NCI-H526 (cell line): ENCODE results near the gene VASN.

Source experiments
- DNase-seq, 2 experiments: peaks; one replicate each; lab custom pipeline; 2025; lab: John Stamatoyannopoulos, UW

VASN gene

DNA sequence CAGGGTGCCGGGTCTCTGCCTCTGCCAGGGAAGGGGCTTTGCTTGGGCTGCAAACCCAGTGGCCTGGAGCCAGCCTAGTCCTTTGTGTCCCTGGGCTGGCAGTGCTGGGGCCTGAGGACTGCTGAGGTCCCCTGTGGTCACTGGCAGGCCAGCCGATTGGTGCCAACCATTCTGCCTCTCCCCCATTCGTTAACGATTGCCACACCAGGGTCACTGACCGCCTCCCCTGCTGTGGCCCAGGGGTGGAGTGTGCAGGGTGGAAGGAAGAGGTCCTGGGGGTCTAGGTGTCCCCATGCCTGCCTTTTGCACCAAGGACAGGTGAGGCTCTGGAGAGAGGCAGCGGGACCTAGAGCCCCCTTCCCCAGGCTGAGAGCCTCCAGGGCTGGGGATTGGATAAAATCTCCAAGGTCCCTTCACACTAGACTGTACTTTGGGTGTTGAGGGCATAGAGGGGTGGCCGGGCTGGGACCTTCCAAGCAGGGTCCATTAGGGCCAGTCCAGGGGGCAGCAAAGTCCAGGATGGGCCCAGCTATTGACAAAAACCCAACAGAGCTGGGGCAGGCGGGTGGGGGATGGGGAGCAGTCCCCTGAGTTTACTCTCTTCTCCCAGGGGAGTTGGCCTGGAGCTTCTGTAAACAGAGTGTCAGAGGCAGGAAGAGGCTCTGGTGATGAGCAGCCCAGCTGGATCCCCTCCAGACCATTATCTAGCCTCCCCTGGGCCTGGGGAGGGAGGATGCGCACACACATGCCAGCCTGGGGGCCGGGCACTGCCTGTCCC, 1.1 kb downstream of the VASN start:
- DNase-seq = peak; percentile 60 to 93

DNA sequence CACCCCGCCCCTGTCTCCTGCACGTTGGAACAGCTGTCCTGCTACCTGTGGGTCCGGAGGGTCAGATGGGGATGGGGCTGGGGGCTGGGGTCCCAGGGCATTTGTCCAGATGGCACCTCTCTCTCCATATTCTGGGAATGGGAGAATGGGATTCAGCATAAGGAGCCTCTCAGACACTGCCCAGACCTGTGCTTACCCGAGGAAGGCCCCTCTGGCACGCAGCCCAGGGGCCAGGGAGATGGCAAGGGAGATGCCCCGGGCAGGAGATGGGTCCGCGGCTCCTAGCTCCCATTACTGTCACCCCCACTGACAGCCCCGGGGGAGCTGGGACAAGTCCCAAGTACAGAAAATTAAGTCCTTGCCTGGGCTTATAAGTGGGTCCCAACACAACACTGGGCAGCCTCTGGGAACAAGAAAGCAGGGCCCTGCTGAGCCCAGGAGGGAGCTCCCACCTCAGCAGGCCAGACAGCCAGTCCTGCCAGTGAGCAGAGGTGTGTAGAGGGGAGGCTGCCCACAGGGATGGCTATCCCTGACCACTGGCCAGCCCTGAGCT, 1.8 kb downstream of the VASN start:
- no peak for DNase-seq

DNA sequence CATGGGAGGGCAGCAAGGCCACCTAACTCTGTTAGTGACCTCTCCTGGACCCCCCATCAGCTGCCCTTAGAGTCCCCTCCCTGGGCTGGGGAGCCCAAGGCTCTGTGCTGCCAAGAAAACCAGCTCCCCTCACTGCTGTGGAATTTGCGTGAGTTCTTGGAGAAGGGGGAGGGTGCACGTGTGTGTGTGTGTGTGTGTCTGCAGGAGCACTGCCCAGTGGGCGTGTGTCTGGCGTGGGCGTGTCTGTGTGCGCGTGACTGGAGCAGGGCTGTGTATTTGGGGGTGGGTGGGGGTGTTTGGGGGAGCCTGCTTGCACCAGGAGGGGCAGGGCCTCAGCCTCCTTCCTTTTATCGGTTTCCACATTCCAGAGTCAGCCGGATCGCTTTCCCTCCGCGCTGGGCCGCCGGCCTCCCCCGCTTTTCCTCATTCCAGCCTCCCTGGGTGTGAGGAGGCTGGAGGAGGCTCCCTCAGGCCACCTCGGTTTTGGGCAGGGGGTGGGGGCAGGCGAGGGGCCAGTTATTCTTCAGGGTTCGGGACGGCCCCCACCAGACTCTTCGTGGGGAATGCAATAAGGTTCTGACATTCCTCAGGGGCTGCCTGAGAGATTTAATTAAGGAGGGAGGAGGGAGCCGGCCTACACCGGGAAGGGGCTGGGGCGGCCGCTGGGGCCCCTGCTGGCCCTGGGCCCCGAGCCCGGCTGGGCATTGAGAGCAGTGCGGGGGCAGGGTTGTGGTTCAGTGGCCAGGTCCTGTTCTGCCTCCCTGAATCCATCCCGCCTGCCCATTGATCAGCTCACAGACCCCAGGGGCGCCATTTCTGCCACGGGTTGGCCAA, 2.5 kb downstream of the VASN start:
- no peak for DNase-seq

DNA sequence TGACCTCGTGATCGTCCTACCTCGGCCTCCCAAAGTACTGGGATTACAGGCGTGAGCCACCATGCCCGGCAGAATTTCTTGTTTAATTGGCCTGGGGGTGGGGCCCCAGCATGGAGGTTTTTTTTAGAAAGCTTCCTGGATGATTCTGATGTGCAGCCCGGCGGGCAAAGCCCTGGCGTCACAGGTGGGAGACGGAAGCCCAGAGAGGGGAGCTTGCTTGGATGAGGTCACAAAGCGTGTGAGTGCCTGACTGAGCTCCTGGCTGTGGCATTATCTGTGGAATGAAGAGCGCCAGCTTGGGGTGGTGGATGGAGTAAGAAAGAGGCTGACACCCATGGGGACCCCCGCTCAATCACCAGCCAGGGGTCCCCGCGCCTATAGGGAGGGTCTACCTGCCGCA, 4.1 kb downstream of the VASN start:
- DNase-seq = no peak

DNA sequence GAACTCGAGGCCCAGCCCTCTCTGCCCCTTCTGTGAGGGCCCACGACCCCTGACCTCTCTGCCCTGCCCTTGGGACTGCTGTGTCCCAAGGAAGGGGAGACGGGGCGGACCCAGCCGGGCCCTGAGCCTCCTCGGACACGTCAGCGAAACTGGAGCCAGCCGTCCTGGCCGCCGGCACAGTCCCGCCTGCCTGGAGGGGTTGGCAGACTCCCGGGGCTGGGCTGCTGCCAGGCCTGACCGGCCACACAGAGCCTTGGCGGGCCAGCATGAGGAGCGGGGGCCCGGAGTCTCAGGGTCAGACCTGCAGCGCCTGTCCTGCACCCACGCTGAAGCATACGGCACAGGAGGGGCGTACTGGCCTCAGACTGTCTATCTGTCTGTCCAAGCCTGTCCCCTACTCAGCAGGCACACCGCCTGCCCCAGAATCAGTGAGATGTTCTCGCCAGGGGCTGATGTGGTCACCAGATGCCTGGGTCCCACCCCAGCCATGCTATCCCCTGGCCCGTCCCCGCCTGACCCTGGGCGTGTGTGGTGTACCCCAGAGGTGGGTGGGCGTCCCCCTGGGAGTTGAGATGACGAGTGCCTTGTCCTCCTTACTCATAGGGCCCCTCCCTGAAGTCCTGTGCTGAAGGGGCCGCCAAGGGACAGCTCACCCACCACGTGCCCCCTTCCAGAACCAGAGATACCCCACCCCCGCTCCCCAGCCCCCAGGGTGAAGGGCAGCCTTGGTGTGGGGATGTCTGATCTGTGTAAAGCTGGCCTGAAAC, 4.7 kb downstream of the VASN start:
- no peak for DNase-seq

DNA sequence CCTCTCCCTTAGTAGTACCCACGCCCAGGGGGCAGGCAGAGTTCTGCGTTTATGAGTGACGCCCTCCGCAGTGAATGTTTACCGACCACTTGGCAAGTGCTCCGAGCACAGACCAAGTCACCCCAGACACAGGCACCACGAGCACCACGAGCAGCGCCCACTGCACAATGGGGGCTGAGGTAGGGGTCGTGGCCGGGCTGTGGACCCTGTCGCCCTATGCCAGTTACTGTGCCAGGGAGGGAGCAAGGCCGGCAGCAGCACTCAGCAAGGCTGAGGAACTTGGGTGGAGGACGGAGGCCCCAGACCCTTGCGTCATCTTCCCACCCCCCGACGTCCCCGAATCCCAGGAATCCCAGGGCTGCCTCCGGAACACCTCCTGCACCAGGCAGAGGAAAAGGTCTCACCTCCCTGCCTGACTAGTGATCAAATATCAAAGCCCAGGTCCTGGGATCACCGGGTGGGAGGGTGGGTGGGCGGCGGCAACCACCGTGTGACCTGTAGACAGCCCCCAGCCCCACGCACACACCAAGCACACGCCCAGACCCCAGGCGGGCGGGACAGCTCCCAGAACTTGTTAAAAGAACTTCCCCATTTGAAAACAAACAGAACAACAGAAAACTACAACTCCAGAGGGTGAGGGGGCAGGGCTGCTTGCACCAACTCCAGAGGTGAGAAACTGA, 5.4 kb downstream of the VASN start:
- no peak for DNase-seq

DNA sequence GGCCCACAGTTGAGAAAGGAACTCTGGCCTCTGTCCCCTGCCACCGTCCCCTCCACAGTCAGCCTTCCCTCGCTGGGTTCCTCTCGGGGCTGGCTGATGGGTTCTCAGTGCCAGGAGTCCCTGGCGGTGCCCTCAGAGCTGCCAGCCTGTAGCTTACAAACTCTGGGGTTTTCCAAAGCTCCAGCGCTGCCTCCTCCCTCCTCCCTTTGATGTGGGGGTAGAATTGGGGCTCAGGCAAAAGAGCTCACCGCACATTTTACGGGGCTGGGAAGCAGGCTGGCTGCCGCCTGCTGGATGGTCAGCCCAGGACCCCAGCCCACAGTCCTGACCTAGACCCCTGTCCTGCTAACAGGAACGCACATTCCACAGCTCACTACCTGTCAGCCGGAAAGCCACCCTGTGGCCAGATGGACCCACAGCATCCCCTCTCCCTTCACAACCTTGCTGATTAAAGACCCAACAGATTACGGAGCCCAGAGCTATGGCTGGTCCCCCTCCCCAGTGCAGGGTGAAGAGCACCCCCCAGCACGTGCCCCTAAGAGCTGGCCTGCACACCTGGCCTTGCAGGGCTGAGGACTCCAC, 6.0 kb downstream of the VASN start:
- no peak for DNase-seq

DNA sequence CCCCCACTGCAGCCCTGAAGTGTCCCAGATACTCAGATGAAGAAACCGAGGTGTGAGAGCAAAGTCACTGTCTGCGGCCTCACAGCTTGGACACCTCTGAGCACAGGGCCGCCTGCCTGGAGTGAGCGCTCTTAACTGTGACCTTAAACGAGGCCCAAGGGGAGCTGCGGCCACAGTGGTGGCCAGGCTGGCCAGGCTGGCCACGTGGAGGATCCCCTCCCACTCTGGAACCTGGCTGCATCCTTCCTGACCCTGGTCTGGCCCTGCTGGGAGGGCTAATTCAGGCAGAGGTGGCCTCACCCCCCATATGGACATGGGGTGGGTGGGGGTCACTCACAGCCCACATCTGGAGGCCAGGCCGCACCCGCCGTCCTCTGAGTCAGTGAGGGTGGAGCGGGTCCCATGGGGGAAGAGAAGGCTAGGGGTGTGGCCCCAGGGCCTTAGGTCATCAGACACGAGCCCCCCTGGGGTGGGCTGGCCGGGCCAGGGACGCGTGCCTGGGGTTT, 6.6 kb downstream of the VASN start:
- no peak for DNase-seq

DNA sequence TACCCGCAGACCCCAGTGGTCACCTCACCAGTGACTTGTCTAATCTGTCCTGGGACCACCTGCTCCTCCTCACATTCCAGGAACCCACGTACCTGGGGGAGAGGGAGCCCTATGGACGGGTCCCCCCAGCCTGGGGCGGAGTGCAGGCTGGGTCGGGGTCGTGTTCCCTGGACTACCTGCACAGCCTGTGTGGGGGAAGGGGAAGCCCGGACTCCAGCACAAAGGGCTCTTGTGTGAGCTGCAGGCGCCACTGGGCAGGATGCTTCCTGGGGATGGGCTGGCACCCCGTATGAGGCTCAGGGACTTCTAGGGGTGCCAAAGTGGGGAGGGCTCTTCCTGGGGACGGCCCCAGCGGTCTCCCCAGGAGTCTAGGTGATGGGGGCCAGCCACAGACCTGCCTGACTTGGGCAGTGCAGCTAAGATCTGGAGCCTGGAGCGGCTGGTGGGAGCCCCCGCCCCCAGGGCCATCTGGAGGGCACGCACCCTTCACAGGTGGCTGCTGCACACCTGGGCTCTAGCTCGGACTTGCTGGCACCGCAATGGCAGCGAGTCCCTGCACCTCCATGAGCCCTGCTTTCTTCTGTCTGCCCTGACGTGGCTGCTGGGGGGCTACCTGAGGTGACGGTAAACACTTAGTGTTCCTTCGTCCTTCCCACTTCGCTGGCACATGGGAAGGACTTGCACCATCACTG, 7.5 kb downstream of the VASN start:
- DNase-seq = peak in 1 of 2 experiments; percentile 59

DNA sequence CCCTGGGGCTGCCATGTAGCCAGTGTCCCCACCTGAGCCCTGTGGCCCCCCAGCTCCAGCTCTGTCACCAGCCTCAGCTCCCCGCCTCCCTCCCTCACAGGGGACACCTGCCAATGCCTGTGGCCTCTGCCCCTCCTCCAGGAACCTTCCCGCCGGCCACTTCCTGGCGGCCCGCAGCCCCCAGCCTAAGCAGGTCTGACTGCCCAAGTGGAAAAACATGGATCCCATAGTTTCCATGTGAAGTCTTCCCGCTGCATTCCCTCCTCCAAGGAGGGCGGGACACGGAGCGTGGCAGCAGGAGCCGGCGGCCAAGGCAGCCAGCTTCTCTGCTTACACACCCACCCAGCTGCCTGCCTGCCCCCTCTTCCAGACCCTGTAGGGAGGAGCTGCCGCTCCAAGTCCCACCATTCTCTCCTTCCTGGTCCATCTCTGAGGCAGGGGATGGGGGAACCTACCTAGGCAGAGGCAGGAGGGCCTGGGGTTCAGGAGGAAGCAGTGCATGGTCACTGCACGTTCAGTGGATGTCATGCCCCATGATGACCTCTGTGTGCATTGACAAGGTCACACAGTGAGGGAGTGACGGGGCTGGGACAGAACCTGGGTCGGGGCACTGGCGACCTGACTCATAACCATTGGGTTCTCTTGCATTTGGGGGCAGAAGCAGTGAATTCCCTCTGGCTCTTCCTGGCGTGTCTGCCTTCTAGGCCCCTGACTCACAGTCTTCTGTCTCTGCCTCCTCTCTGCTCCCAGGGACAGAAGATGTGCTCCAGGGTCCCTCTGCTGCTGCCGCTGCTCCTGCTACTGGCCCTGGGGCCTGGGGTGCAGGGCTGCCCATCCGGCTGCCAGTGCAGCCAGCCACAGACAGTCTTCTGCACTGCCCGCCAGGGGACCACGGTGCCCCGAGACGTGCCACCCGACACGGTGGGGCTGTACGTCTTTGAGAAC, 8.7 kb downstream of the VASN start:
- DNase-seq = no peak

DNA sequence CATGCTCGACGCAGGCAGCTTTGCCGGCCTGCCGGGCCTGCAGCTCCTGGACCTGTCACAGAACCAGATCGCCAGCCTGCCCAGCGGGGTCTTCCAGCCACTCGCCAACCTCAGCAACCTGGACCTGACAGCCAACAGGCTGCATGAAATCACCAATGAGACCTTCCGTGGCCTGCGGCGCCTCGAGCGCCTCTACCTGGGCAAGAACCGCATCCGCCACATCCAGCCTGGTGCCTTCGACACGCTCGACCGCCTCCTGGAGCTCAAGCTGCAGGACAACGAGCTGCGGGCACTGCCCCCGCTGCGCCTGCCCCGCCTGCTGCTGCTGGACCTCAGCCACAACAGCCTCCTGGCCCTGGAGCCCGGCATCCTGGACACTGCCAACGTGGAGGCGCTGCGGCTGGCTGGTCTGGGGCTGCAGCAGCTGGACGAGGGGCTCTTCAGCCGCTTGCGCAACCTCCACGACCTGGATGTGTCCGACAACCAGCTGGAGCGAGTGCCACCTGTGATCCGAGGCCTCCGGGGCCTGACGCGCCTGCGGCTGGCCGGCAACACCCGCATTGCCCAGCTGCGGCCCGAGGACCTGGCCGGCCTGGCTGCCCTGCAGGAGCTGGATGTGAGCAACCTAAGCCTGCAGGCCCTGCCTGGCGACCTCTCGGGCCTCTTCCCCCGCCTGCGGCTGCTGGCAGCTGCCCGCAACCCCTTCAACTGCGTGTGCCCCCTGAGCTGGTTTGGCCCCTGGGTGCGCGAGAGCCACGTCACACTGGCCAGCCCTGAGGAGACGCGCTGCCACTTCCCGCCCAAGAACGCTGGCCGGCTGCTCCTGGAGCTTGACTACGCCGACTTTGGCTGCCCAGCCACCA, 9.7 kb downstream of the VASN start:
- DNase-seq = no peak

DNA sequence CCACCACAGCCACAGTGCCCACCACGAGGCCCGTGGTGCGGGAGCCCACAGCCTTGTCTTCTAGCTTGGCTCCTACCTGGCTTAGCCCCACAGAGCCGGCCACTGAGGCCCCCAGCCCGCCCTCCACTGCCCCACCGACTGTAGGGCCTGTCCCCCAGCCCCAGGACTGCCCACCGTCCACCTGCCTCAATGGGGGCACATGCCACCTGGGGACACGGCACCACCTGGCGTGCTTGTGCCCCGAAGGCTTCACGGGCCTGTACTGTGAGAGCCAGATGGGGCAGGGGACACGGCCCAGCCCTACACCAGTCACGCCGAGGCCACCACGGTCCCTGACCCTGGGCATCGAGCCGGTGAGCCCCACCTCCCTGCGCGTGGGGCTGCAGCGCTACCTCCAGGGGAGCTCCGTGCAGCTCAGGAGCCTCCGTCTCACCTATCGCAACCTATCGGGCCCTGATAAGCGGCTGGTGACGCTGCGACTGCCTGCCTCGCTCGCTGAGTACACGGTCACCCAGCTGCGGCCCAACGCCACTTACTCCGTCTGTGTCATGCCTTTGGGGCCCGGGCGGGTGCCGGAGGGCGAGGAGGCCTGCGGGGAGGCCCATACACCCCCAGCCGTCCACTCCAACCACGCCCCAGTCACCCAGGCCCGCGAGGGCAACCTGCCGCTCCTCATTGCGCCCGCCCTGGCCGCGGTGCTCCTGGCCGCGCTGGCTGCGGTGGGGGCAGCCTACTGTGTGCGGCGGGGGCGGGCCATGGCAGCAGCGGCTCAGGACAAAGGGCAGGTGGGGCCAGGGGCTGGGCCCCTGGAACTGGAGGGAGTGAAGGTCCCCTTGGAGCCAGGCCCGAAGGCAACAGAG, 10.5 kb downstream of the VASN start:
- no peak for DNase-seq

DNA sequence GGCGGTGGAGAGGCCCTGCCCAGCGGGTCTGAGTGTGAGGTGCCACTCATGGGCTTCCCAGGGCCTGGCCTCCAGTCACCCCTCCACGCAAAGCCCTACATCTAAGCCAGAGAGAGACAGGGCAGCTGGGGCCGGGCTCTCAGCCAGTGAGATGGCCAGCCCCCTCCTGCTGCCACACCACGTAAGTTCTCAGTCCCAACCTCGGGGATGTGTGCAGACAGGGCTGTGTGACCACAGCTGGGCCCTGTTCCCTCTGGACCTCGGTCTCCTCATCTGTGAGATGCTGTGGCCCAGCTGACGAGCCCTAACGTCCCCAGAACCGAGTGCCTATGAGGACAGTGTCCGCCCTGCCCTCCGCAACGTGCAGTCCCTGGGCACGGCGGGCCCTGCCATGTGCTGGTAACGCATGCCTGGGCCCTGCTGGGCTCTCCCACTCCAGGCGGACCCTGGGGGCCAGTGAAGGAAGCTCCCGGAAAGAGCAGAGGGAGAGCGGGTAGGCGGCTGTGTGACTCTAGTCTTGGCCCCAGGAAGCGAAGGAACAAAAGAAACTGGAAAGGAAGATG, 11.2 kb downstream of the VASN start:
- DNase-seq = no peak

DNA sequence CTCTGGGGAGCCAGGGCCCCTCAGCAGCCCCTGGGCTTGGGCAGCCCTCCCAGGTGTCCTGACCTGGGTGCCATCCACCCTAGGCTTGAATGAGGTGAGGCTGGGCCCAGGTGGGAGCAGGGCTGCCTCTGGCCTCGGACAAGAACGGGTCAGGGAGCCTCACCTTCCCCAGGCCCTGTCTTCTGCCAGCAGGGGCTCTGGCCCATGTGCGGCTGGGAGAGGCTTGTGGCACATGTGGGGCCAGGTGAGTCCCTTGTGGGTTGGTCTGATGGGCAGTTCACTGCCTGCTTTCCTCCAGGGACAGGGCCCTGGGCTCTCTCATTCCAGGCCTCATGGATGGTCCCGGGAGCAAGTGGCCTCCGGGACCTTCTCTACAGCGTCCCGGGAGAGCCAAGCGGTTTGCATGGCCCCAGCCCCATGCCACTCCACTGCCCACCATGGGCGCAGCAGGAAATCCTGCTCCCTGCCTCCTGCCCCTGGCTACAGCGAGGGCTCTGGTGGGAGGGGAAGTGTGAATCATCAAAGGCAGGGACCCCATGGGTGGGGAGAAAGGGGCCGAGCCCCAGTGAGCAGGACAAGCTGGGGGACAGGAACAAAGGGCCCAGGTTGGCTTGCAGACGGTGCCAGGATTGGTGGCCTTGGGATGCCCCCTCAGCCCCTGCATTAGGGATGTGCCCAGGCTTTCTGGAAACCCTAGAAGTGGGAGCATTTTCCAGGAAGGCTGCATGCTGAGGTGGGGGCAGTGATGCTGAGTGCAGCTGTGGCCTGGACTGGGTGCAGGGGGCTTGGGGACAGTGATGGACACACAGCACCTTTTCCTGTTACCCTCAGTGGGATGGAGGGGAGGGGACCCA, 12.2 kb downstream of the VASN start:
- DNase-seq = no peak

DNA sequence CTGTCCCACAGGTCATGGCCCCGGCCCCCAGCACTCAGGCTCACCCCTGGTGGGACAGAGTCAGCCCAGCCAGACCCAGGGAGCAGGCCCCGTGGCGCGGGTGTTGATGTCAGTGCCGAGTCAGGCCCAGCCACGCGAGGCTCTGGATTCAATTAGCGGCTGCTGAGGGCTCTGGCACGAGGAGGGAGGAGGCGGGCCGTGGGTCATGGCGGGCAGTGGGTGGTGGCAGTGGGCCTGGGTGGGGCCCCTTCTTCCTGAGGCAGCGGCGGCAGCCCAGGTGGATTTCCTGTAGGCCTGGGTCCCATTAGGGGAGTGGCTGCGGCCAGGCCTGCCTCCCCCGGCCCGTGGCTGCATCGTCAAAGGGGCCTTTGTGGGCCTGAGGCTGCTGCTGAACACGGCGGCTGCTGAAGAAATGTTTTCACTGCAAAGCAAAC, 12.9 kb downstream of the VASN start:
- peak in 1 of 2 experiments; percentile 22 for DNase-seq
